Adrenal gland (tissue), 12 donors: Measurements from ENCODE around the gene TAL1. TPM values are rescaled to one million over a fixed set of nuclear protein-coding genes. Genes with fewer than 3 reads are reported as not detected.

ENCODE experiments used
- DNase-seq, 7 donors: peaks; one replicate each; pipeline ENCODE4 v3.0.0-alpha.2; 2019 to 2020
- H3K27ac ChIP-seq, 5 donors: fragments of 200-600 bp; sonication (generic) in 4 of 5; 1 replicate in 3 of 5; 2 replicates in 2 of 5; pipeline versions ENCODE4 v1.5.1 to v1.8.0; 2016 to 2020; ENCODE audit warnings: mild to moderate bottlenecking in 1 of 5
- H3K27me3 ChIP-seq: fragments of 200-600 bp; 2 replicates; pipeline ENCODE4 v1.8.0; 2021
- H3K36me3 ChIP-seq, 2 donors: fragments of 200-600 bp; replicated peaks in 1 of 2; 1 replicate in 1 of 2; 2 replicates in 1 of 2; pipeline versions ENCODE4 v1.5.1 to v1.8.0; 2018 to 2022
- H3K4me1 ChIP-seq, 2 donors: fragments of 200-600 bp; replicated peaks in 1 of 2; 1 replicate in 1 of 2; 2 replicates in 1 of 2; pipeline versions ENCODE4 v1.5.1 to v1.8.0; 2018 to 2021
- H3K4me3 ChIP-seq, 4 donors: fragments of 200-600 bp; sonication (generic) in 3 of 4; one replicate each; pipeline ENCODE4 v1.5.1; 2016 to 2018
- H3K9me3 ChIP-seq, 3 donors: fragments of 200-600 bp; sonication (generic) in 1 of 3; replicated peaks in 1 of 3; 1 replicate in 2 of 3; 2 replicates in 1 of 3; pipeline versions ENCODE4 v1.5.1 to v1.8.0; 2016 to 2021
- CTCF ChIP-seq, 6 experiments: fragments of 450-650 bp in 4 of 6; fragments of 200-600 bp in 2 of 6; sonication (generic) in 1 of 6; IDR thresholded peaks; 1 replicate in 5 of 6; 2 replicates in 1 of 6; pipeline versions ENCODE4 v1.5.1 to v1.8.0; 2016 to 2021; ENCODE audit warnings: antibody characterized with exemption in 6 of 6, mild to moderate bottlenecking in 2 of 6, moderate library complexity in 1 of 6
- POLR2A ChIP-seq, 2 donors: fragments of 450-650 bp; IDR thresholded peaks; one replicate each; pipeline ENCODE4 v1.6.1; 2017; ENCODE audit warnings: antibody characterized with exemption in 2 of 2, mild to moderate bottlenecking in 2 of 2, moderate library complexity in 1 of 2
- WGBS, 4 donors: extraction: QIAGEN DNeasy Blood & Tissue Kit in 2 of 4; methylation state at CpG; one replicate each; pipeline versions ENCODE4 v1.1.5 to v1.1.7; 2013 to 2017; 5-methylcytosine and 5-hydroxymethylcytosine counted together
- intact Hi-C, 2 donors: fragments of 100-400 bp; cut with DNase I; formaldehyde crosslinking; loops; one replicate each; pipeline versions ENCODE4 v1.14.1 to v1.15.0; 2022 to 2023
- polyA plus RNA-seq, 3 donors: library from polyadenylated mRNA; stranded (reverse); fragments of 200-250 nt in 2 of 3; fragments of 350-450 nt in 1 of 3; fragmentation: Illumina TruSeq in 1 of 3; extraction: RNeasy Lipid Tissue Mini Kit (QIAGEN cat#74804) in 1 of 3; gene quantifications; one replicate each; pipeline ENCODE4 v1.2.3, GENCODE V29; 2013 to 2014
- total RNA-seq, 9 donors: library from RNA; depleted of rRNA in 4 of 9; stranded (reverse); fragments of >200 nt in 4 of 9; fragments of 120-200 nt in 1 of 9; fragmentation: NEBNext Ultra II Directional in 1 of 9; extraction: Animal tissue kit (Norgen Biotek cat#: 25700) in 1 of 9; gene quantifications; one replicate each; pipeline versions ENCODE4 v1.1.0 to v1.2.4, GENCODE V29; 2013 to 2023
- donor health status: healthy with polysubstance abuse.
- donor health status: Bipolar disorder and iron deficiency.
- donor health status: DM: yes; HTN: yes; CAD: no.
- donor health status: DM: no; HTN: no; CAD: no.
- donor health status: DM: no; HTN: no; CAD: no.
- donor health status: DM: yes; HTN: yes; CAD: no.

Gene TAL1
- total and polyA plus RNA-seq, 12 donors = 1.2 to 13.4 (median 3.2) TPM

- 67 to 87% (median 78%) methylated on average over 10 to 11 of the region's 11 CpGs for WGBS, 4 donors
- Histone ChIP-seq H3K4me1 (no peaks in the 10 kb centered on the region), H3K27me3 (no peaks in the 10 kb centered on the region), H3K36me3 (no peaks in the 10 kb centered on the region), H3K4me3 (no peak overlapping the region), H3K27ac (peak overlapping the region in 1 of 5 donors; percentile 20), H3K9me3 (no peaks in the 10 kb centered on the region)
- TF ChIP-seq POLR2A (IDR thresholded peaks at IDR 0.05) (no peak), CTCF (IDR thresholded peaks at IDR 0.05) (no peak)
- DNase-seq = no peak
- intact Hi-C loops = no loop called here
Measured at GRCh38 chr1:47213230-47213963, 18.6 kb downstream of the TAL1 start.

- WGBS, 4 donors = 72 to 89% (median 80%) methylated on average over 3 to 4 of the region's 4 CpGs
- intact Hi-C loops = no loop called here
- Histone ChIP-seq H3K4me1 (no peaks in the 10 kb centered on the region), H3K27me3 (no peaks in the 10 kb centered on the region), H3K36me3 (no peaks in the 10 kb centered on the region), H3K4me3 (no peak overlapping the region), H3K27ac (peak overlapping the region in 2 of 5 donors; percentile 63 to 74), H3K9me3 (no peaks in the 10 kb centered on the region)
- no peak for DNase-seq
- TF ChIP-seq POLR2A (IDR thresholded peaks at IDR 0.05) = no peak
- TF ChIP-seq CTCF (IDR thresholded peaks at IDR 0.05) = no peak
Measured at GRCh38 chr1:47212636-47213229, 19.3 kb downstream of the TAL1 start.

- WGBS, 4 donors = 54 to 70% (median 62%) methylated on average over 8 to 9 of the region's 9 CpGs
- H3K27me3 ChIP-seq = no peaks in the 10 kb centered on the region
- H3K4me3 ChIP-seq = no peak overlapping the region
- intact Hi-C loops = no loop called here
- TF ChIP-seq CTCF (IDR thresholded peaks at IDR 0.05) (no peak), POLR2A (IDR thresholded peaks at IDR 0.05) (peak in 1 of 2 donors; percentile 10)
- no peaks in the 10 kb centered on the region for H3K4me1 ChIP-seq
- DNase-seq = peak; percentile 33 to 73 (median 47)
- no peaks in the 10 kb centered on the region for H3K9me3 ChIP-seq
- peak overlapping the region in 2 of 5 donors; percentile 63 to 74 for H3K27ac ChIP-seq
- no peaks in the 10 kb centered on the region for H3K36me3 ChIP-seq
Measured at GRCh38 chr1:47211796-47212269, 20.2 kb downstream of the TAL1 start.

- H3K27me3 ChIP-seq = no peaks in the 10 kb centered on the region
Measured at GRCh38 chr1:47210666-47211065, 21.4 kb downstream of the TAL1 start.

More at GRCh38 chr1:47210666-47211065, 21.4 kb downstream of the TAL1 start:
- no peaks in the 10 kb centered on the region for H3K4me1 ChIP-seq
- intact Hi-C loops = no loop called here
- no peak overlapping the region for H3K27ac ChIP-seq
- no peaks in the 10 kb centered on the region for H3K36me3 ChIP-seq
- 77 to 84% (median 83%) methylated on average over 3 of the region's 3 CpGs for WGBS, 4 donors
- no peak for TF ChIP-seq CTCF (IDR thresholded peaks at IDR 0.05)
- TF ChIP-seq POLR2A (IDR thresholded peaks at IDR 0.05) = no peak
- DNase-seq = no peak
- no peak overlapping the region for H3K4me3 ChIP-seq
- H3K9me3 ChIP-seq = no peaks in the 10 kb centered on the region
